ENCODE data around the gene TBX2. TPM values are rescaled to one million over a fixed set of nuclear protein-coding genes. Genes with fewer than 3 reads are reported as not detected.

Gene TBX2
- total and polyA plus RNA-seq, 2 of the 13 experiments (the other 11 are each of a cell fraction or from before 2014, with no cell fraction given): 2.8 to 15.3 TPM

DNA sequence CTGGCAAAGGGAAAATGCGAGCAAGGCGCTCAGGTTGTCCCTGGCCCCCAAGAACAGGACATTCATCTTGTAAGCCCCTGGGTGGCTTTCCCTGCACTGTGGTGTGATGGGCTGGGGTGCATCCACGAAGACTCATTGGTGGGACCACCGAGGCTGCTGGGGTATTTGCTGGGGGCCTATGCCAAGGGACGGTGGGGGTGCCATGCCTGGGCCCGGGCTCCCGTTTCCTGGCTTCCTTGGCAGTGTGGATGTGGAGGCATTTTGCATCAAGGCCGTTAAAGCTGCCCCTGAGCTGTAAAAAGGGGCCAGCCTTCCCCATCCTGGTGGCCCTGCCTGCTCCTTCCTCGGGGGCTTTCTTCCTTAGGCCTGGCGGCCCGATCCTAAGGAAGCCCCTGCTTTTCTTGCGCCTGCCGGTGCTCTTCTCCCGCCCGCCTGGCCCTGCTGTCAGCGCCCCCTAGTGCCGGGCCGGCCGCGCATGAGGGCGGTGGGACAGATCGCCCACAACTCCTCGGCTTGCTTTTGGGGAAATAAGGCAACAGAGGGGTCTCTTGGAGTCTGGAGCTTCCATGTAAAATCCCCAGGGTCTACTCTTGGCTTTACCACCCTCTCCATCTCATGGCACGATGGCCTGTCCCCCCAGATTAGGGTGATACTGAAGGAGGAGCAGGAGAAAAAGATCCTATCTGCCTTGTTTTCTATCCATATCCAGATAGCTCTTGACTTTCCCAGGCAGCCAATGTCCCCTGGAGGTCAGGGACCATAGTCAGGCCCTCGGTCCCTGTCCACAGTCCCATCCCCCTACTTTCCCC lies 9.8 kb upstream of the TBX2 start (continued):
- TF ChIP-seq, protein P1, sequence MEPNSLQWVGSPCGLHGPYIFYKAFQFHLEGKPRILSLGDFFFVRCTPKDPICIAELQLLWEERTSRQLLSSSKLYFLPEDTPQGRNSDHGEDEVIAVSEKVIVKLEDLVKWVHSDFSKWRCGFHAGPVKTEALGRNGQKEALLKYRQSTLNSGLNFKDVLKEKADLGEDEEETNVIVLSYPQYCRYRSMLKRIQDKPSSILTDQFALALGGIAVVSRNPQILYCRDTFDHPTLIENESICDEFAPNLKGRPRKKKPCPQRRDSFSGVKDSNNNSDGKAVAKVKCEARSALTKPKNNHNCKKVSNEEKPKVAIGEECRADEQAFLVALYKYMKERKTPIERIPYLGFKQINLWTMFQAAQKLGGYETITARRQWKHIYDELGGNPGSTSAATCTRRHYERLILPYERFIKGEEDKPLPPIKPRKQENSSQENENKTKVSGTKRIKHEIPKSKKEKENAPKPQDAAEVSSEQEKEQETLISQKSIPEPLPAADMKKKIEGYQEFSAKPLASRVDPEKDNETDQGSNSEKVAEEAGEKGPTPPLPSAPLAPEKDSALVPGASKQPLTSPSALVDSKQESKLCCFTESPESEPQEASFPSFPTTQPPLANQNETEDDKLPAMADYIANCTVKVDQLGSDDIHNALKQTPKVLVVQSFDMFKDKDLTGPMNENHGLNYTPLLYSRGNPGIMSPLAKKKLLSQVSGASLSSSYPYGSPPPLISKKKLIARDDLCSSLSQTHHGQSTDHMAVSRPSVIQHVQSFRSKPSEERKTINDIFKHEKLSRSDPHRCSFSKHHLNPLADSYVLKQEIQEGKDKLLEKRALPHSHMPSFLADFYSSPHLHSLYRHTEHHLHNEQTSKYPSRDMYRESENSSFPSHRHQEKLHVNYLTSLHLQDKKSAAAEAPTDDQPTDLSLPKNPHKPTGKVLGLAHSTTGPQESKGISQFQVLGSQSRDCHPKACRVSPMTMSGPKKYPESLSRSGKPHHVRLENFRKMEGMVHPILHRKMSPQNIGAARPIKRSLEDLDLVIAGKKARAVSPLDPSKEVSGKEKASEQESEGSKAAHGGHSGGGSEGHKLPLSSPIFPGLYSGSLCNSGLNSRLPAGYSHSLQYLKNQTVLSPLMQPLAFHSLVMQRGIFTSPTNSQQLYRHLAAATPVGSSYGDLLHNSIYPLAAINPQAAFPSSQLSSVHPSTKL (CRISPR knock-in tag; IDR thresholded peaks at IDR 0.05): 0 out of 2 replicates have a peak, but pooled peaks have one; percentile 36
- TF ChIP-seq, protein P2, sequence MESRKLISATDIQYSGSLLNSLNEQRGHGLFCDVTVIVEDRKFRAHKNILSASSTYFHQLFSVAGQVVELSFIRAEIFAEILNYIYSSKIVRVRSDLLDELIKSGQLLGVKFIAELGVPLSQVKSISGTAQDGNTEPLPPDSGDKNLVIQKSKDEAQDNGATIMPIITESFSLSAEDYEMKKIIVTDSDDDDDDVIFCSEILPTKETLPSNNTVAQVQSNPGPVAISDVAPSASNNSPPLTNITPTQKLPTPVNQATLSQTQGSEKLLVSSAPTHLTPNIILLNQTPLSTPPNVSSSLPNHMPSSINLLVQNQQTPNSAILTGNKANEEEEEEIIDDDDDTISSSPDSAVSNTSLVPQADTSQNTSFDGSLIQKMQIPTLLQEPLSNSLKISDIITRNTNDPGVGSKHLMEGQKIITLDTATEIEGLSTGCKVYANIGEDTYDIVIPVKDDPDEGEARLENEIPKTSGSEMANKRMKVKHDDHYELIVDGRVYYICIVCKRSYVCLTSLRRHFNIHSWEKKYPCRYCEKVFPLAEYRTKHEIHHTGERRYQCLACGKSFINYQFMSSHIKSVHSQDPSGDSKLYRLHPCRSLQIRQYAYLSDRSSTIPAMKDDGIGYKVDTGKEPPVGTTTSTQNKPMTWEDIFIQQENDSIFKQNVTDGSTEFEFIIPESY (CRISPR knock-in tag; IDR thresholded peaks at IDR 0.05): peak; percentile 54; the same call in 1 of the 2 replicates
- TF ChIP-seq, protein P3, sequence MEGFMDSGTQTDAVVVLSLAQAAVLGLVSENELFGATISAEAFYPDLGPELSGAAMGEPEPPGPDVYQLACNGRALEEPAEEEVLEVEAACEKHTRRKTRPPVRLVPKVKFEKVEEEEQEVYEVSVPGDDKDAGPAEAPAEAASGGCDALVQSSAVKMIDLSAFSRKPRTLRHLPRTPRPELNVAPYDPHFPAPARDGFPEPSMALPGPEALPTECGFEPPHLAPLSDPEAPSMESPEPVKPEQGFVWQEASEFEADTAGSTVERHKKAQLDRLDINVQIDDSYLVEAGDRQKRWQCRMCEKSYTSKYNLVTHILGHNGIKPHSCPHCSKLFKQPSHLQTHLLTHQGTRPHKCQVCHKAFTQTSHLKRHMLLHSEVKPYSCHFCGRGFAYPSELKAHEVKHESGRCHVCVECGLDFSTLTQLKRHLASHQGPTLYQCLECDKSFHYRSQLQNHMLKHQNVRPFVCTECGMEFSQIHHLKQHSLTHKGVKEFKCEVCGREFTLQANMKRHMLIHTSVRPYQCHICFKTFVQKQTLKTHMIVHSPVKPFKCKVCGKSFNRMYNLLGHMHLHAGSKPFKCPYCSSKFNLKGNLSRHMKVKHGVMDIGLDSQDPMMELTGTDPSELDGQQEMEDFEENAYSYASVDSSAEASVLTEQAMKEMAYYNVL (CRISPR knock-in tag; IDR thresholded peaks at IDR 0.05; ENCODE audit: borderline replicate concordance): 0 out of 2 replicates have a peak, but pooled peaks have one; percentile 53
- TF ChIP-seq TBX3 (IDR thresholded peaks at IDR 0.05; ENCODE audit: borderline replicate concordance) (no peak), GATA4 (IDR thresholded peaks at IDR 0.05; ENCODE audit: borderline replicate concordance, low read depth) (no peak), ZNF567 (CRISPR knock-in tag; IDR thresholded peaks at IDR 0.05; ENCODE audit: borderline replicate concordance) (0 out of 2 replicates have a peak, but pooled peaks have one; percentile 66), ZC3H13 (CRISPR knock-in tag; IDR thresholded peaks at IDR 0.05) (0 out of 2 replicates have a peak, but pooled peaks have one; percentile 14), MTA1 (CRISPR knock-in tag; IDR thresholded peaks at IDR 0.05; ENCODE audit: borderline replicate concordance) (0 out of 2 replicates have a peak, but pooled peaks have one; percentile 37)
- TF ChIP-seq, protein P4, sequence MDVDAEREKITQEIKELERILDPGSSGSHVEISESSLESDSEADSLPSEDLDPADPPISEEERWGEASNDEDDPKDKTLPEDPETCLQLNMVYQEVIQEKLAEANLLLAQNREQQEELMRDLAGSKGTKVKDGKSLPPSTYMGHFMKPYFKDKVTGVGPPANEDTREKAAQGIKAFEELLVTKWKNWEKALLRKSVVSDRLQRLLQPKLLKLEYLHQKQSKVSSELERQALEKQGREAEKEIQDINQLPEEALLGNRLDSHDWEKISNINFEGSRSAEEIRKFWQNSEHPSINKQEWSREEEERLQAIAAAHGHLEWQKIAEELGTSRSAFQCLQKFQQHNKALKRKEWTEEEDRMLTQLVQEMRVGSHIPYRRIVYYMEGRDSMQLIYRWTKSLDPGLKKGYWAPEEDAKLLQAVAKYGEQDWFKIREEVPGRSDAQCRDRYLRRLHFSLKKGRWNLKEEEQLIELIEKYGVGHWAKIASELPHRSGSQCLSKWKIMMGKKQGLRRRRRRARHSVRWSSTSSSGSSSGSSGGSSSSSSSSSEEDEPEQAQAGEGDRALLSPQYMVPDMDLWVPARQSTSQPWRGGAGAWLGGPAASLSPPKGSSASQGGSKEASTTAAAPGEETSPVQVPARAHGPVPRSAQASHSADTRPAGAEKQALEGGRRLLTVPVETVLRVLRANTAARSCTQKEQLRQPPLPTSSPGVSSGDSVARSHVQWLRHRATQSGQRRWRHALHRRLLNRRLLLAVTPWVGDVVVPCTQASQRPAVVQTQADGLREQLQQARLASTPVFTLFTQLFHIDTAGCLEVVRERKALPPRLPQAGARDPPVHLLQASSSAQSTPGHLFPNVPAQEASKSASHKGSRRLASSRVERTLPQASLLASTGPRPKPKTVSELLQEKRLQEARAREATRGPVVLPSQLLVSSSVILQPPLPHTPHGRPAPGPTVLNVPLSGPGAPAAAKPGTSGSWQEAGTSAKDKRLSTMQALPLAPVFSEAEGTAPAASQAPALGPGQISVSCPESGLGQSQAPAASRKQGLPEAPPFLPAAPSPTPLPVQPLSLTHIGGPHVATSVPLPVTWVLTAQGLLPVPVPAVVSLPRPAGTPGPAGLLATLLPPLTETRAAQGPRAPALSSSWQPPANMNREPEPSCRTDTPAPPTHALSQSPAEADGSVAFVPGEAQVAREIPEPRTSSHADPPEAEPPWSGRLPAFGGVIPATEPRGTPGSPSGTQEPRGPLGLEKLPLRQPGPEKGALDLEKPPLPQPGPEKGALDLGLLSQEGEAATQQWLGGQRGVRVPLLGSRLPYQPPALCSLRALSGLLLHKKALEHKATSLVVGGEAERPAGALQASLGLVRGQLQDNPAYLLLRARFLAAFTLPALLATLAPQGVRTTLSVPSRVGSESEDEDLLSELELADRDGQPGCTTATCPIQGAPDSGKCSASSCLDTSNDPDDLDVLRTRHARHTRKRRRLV (CRISPR knock-in tag; IDR thresholded peaks at IDR 0.05): 0 out of 2 replicates have a peak, but pooled peaks have one; percentile 57
- TF ChIP-seq, protein P5, sequence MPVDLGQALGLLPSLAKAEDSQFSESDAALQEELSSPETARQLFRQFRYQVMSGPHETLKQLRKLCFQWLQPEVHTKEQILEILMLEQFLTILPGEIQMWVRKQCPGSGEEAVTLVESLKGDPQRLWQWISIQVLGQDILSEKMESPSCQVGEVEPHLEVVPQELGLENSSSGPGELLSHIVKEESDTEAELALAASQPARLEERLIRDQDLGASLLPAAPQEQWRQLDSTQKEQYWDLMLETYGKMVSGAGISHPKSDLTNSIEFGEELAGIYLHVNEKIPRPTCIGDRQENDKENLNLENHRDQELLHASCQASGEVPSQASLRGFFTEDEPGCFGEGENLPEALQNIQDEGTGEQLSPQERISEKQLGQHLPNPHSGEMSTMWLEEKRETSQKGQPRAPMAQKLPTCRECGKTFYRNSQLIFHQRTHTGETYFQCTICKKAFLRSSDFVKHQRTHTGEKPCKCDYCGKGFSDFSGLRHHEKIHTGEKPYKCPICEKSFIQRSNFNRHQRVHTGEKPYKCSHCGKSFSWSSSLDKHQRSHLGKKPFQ (CRISPR knock-in tag; IDR thresholded peaks at IDR 0.05; ENCODE audit: insufficient replicate concordance): peak; percentile 39
